Astrocyte (in vitro differentiated cells and primary cell): ENCODE data around the gene LAMA4.

Experiments used
- EZH2 ChIP-seq: IDR thresholded peaks from 2 replicates; pipeline ENCODE4 v1.6.1; 2012; ENCODE audit warnings: mild to moderate bottlenecking, low read length, inconsistent platforms; ENCODE audit not compliant: insufficient read depth
- TF ChIP-seq, protein P1 (sequence below): IDR thresholded peaks from 2 replicates; pipeline ENCODE4 v1.5.1; 2011; ENCODE audit warnings: low read depth, mild to moderate bottlenecking, inconsistent platforms, low read length, moderate library complexity; ENCODE audit not compliant: insufficient read depth

DNA sequence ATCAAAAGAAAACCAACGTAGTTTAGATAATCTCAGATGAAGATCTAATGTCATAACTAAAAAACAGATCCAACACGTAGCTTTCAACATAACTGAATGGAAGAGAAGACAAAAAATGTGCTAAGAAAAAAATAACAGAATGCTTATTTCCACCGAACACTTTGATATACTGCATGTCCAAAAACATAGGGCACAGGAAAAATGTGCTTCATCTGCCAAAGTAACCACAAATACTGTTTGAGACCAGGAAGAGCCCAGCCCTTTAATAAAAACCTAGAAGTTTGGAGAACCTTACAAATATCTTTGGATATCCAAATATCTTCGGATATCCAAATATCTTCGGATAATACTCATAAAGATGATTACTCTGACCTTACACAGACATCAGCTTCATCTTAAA, 19.8 kb downstream of the LAMA4 start:
- TF ChIP-seq, protein P1, sequence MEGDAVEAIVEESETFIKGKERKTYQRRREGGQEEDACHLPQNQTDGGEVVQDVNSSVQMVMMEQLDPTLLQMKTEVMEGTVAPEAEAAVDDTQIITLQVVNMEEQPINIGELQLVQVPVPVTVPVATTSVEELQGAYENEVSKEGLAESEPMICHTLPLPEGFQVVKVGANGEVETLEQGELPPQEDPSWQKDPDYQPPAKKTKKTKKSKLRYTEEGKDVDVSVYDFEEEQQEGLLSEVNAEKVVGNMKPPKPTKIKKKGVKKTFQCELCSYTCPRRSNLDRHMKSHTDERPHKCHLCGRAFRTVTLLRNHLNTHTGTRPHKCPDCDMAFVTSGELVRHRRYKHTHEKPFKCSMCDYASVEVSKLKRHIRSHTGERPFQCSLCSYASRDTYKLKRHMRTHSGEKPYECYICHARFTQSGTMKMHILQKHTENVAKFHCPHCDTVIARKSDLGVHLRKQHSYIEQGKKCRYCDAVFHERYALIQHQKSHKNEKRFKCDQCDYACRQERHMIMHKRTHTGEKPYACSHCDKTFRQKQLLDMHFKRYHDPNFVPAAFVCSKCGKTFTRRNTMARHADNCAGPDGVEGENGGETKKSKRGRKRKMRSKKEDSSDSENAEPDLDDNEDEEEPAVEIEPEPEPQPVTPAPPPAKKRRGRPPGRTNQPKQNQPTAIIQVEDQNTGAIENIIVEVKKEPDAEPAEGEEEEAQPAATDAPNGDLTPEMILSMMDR: no peak
- TF ChIP-seq EZH2: no peak
